Psoas muscle (tissue), 8 donors: ENCODE data around the gene FOXP1. TPM values are rescaled to one million over a fixed set of nuclear protein-coding genes. Genes with fewer than 3 reads are reported as not detected.

Experiments
- ATAC-seq, 4 donors: fragments of 200-7000 bp; cut with Tn5 transposase; one replicate each; pipeline ENCODE4 v1.9.1; 2020; ENCODE audit warnings: moderate library complexity in 3 of 4, mild to moderate bottlenecking in 2 of 4
- DNase-seq, 2 donors: peaks; one replicate each; pipeline ENCODE4 v3.0.0-alpha.2; 2020
- H3K27ac ChIP-seq: fragments of 200-600 bp; one replicate; pipeline ENCODE4 v1.8.0; 2022
- H3K27me3 ChIP-seq, 3 donors: fragments of 200-600 bp in 1 of 3; one replicate each; pipeline versions ENCODE4 v1.6.1 to v1.8.0; 2013 to 2022; ENCODE audit warnings: low read length in 2 of 3, mild to moderate bottlenecking in 2 of 3, moderate library complexity in 1 of 3; ENCODE audit not compliant: insufficient read depth in 3 of 3
- H3K36me3 ChIP-seq, 2 donors: fragments of 200-600 bp in 1 of 2; one replicate each; pipeline versions ENCODE4 v1.6.1 to v1.8.0; 2013 to 2022; ENCODE audit warnings: low read depth in 1 of 2, mild to moderate bottlenecking in 1 of 2, moderate library complexity in 1 of 2; ENCODE audit not compliant: insufficient read depth in 1 of 2
- H3K4me1 ChIP-seq: fragments of 200-600 bp; one replicate; pipeline ENCODE4 v1.8.0; 2022
- H3K4me3 ChIP-seq: fragments of 200-600 bp; one replicate; pipeline ENCODE4 v1.8.0; 2022; ENCODE audit warnings: mild to moderate bottlenecking
- H3K9me3 ChIP-seq: fragments of 200-600 bp; one replicate; pipeline ENCODE4 v1.8.0; 2022
- WGBS, 3 donors: extraction: QIAGEN DNeasy Blood & Tissue Kit; methylation state at CpG; one replicate each; pipeline versions ENCODE4 v1.1.6 to v1.1.7; 2013; 5-methylcytosine and 5-hydroxymethylcytosine counted together
- intact Hi-C, 2 donors: fragments of 100-400 bp; cut with DNase I; formaldehyde crosslinking; loops; one replicate each; pipeline versions ENCODE4 v1.11.0 to v1.14.2; 2022
- polyA plus RNA-seq, 3 donors: library from polyadenylated mRNA; stranded (reverse); fragments of 200-250 nt; gene quantifications; one replicate each; pipeline ENCODE4 v1.2.3, GENCODE V29; 2013
- total RNA-seq, 4 donors: library from RNA; stranded (reverse); fragmentation: NEBNext Ultra II Directional in 2 of 4; extraction: Animal tissue kit (Norgen Biotek cat#: 25700) in 2 of 4; gene quantifications; one replicate each; pipeline versions ENCODE4 v1.2.1 to v1.2.4, GENCODE V29; 2021 to 2023
- TF ChIP-seq, protein P1 (sequence below): fragments of 200-600 bp; IDR thresholded peaks from one replicate; pipeline ENCODE4 v1.8.0; 2022; ENCODE audit warnings: antibody characterized with exemption
- donor health status: healthy with polysubstance abuse.
- donor health status: DM: no; HTN: no; CAD: no; lungs with moderate emphysema.
- donor health status: Bipolar disorder and iron deficiency.
- donor health status: healthy.
- donor health status: DM: yes; HTN: yes; CAD: no.
- donor health status: DM: no; HTN: no; CAD: no.
- donor health status: DM: no; HTN: no; CAD: no.
- donor health status: DM: yes; HTN: yes; CAD: no.

Gene FOXP1
- total and polyA plus RNA-seq, 7 donors = 2.6 to 26.4 (median 15.4) TPM

DNA sequence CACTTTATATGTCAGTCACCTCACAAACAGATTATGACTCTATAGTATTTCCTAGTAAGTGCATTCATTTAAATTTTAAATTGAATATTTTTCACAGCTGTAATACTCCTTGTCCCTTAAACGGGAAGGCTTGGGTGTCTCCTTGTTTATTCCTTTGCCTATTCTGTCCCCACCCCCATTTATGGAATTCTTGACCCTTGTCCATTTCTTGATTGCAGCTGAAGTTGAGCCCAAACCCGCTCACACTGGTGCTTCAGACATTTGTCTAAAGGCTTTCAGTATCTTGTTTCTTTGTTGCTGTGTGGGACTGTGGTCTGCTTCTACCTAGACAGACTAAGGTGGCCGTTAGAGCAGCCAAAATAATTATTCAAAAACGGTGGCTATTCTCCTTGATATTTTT lies 449.7 kb downstream of the FOXP1 start:
- H3K9me3 ChIP-seq = no peaks in the 10 kb centered on the region
- TF ChIP-seq, protein P1, sequence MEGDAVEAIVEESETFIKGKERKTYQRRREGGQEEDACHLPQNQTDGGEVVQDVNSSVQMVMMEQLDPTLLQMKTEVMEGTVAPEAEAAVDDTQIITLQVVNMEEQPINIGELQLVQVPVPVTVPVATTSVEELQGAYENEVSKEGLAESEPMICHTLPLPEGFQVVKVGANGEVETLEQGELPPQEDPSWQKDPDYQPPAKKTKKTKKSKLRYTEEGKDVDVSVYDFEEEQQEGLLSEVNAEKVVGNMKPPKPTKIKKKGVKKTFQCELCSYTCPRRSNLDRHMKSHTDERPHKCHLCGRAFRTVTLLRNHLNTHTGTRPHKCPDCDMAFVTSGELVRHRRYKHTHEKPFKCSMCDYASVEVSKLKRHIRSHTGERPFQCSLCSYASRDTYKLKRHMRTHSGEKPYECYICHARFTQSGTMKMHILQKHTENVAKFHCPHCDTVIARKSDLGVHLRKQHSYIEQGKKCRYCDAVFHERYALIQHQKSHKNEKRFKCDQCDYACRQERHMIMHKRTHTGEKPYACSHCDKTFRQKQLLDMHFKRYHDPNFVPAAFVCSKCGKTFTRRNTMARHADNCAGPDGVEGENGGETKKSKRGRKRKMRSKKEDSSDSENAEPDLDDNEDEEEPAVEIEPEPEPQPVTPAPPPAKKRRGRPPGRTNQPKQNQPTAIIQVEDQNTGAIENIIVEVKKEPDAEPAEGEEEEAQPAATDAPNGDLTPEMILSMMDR = no peak
- intact Hi-C loops = loop anchor here in 1 of 2 donors (5.0 kb wide), 1 partner anchor 62 kb away; no protein-coding TSS in a partner anchor
- H3K27ac ChIP-seq = no peak overlapping the region
- H3K4me3 ChIP-seq = peak overlapping the region; percentile 12
- ATAC-seq (no peak), DNase-seq (no peak)
- H3K27me3 ChIP-seq = no peaks in the 10 kb centered on the region
- H3K36me3 ChIP-seq = no peaks in the 10 kb centered on the region
- peaks cover 50% of the 10 kb centered on the region for H3K4me1 ChIP-seq
- 41 to 53% (median 42%) methylated on average over 4 of the region's 4 CpGs for WGBS, 3 donors

DNA sequence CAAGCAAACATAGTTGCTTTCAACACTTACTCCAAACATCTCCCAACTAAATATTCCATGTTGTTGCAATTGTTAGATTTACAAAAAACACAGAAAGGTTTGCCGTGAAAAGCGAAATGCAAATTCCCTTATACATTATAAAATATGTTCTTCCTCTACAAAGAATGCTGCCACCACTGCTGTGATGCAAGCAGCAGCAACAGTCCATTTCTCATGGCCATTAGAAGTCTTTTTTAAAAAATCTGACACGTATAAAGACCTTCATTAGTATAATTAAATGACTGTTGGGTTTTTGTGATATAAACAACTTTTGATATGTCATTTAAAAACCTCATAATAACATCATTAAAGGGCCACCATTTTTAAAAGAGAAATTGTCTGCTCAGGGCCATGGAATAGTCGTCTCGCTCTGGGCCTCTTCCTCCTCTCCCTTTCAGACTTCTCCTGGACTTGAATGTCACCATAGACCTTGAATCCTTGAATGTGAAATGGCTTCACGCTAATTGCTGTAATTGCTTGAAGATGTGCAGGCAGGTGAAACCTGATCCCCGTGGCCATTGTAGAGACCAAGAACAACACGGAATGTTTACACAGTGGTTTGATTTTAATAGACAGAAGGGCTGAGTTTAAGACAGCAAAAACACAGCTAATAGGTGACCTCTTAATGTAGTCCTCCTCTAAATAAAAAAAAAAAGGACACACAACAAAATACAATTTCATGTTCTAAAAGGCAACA lies 450.4 kb downstream of the FOXP1 start:
- H3K9me3 ChIP-seq = no peaks in the 10 kb centered on the region
- ATAC-seq (no peak), DNase-seq (no peak)
- H3K27me3 ChIP-seq = no peaks in the 10 kb centered on the region
- 82 to 85% (median 84%) methylated on average over 8 of the region's 8 CpGs for WGBS, 3 donors
- intact Hi-C loops = loop anchor here in 1 of 2 donors (5.0 kb wide), 1 partner anchor 61 kb away; no protein-coding TSS in a partner anchor
- H3K4me3 ChIP-seq = no peak overlapping the region
- no peak overlapping the region for H3K27ac ChIP-seq
- H3K36me3 ChIP-seq = no peaks in the 10 kb centered on the region
- TF ChIP-seq, protein P1 = no peak
- peaks cover 55% of the 10 kb centered on the region for H3K4me1 ChIP-seq

DNA sequence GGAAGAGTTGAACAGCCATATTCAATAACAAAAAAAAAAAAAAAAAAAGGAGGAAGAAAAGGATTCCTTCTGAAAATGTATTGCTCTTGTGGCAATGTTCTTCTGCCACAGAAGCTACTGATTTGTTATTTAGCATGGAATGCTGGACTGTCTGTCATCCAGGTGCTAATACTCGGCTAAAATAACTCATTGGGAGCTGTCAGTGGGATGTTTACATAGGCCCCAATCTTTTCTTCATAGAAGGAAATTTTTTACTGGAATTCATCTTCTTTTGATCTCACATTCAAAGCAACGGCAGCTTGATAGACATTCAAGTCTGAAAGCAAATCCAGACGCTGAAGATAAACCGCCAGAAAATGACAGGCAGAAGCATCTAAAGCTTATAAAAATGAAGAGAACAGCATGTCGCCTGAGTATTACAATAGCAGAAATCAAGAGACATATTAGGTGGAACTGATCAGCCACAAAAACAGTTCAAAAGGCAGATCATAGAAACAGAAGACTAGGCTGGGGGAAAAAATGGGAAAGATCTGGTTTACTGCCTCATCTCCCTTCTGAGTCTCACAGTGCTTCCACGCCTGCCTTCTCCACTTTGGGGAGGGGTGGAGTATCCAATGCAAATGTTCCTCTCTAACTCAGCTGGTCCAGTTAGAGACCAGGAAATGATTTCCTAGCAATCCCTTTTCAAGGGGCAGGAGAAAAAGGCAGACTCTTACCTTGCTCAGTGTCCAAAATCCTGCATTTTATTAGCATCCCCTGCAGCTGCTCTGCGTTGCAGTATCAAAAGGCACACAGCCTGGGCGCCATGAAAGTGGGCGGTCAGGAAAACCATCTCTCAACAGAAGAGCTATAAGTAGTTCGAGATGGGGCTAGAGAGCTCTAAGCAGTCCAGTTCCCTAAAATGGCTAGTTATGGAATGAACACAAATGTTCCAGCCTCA lies 451.9 kb downstream of the FOXP1 start:
- DNase-seq (no peak), ATAC-seq (no peak)
- Histone ChIP-seq H3K36me3 (no peaks in the 10 kb centered on the region), H3K27ac (peak overlapping the region; percentile 50), H3K4me3 (peak overlapping the region; percentile 63), H3K27me3 (no peaks in the 10 kb centered on the region), H3K4me1 (peaks cover 55% of the 10 kb centered on the region), H3K9me3 (no peaks in the 10 kb centered on the region)
- TF ChIP-seq, protein P1 = no peak
- intact Hi-C loops = loop anchor here in 1 of 2 donors (5.0 kb wide), 1 partner anchor 59 kb away; no protein-coding TSS in a partner anchor
- WGBS, 3 donors = 79 to 86% (median 82%) methylated on average over 10 of the region's 10 CpGs

DNA sequence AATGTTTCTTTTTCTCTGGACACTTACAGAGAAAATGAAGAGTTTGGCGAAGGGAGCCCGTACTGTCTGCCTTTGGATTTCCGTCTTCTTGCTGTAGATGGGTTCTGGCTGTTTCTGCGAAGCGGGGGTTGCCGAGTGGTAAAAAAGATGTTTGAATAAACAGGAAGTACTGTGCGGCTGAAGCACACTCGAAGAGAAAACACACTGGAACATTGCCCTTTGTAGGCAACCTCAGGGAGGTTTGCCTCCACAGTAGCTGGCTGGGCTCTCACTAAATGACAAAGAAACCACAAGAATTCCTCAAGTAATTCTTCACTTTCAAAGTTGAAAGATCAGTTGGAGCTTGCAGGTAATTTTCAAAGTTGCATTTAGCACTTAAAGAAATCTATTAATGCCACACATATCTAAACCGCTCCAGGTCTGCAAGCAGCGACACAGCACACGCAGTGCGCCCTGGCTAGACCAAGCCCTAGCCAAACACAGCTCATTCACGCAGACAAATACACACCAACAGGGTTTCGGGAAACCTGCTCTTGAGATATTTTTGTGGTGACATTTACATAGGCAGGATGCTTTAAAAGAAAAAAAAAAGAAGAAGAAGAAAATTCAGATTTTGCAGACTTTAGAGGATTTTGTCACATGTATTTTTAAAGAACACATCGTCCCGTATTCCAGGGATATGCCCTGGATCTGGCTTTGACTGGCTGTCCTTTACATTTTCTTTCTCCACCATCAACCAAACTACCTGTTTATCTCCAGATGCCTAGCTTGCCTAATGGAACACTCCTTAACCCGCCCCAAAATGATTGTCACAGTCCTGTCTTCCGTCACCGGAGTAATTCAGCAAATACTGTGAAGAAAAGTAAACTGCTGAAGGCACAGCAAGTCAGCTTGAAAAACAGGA lies 452.8 kb downstream of the FOXP1 start:
- no peaks in the 10 kb centered on the region for H3K9me3 ChIP-seq
- peak overlapping the region; percentile 63 for H3K4me3 ChIP-seq
- no peaks in the 10 kb centered on the region for H3K27me3 ChIP-seq
- WGBS, 3 donors = 31 to 46% (median 37%) methylated on average over 19 of the region's 19 CpGs
- DNase-seq (peak in 1 of 2 donors; percentile 47), ATAC-seq (peak; percentile 49 to 78 (median 53))
- no peaks in the 10 kb centered on the region for H3K36me3 ChIP-seq
- H3K4me1 ChIP-seq = peaks cover 52% of the 10 kb centered on the region
- TF ChIP-seq, protein P1 = no peak
- peak overlapping the region; percentile 58 for H3K27ac ChIP-seq
- intact Hi-C loops = loop anchor here in 1 of 2 donors (5.0 kb wide), 1 partner anchor 58 kb away; no protein-coding TSS in a partner anchor
